ENCODE data around the gene RMI2.

Gene RMI2

DNA sequence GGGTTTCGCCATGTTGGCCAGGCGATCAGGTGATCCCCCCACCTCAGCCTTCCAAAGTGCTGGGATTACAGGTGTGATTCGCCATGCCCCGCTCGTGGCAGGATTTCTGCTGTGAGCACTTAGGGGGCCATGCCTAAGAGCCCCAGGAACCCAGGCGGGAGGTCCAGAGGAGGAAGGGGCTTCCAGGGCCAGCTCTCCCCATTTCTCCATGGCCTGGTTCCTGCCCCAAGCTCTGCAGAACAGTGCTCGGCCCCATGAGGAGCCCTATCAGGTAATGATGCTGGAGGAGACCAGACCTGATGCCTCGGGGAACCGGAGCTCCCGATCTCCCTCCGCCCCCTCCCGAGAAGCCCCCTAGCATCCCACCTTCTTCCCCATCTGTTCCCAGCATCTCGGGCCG is 53.6 kb downstream of the RMI2 start:
- TF ChIP-seq, protein P1, sequence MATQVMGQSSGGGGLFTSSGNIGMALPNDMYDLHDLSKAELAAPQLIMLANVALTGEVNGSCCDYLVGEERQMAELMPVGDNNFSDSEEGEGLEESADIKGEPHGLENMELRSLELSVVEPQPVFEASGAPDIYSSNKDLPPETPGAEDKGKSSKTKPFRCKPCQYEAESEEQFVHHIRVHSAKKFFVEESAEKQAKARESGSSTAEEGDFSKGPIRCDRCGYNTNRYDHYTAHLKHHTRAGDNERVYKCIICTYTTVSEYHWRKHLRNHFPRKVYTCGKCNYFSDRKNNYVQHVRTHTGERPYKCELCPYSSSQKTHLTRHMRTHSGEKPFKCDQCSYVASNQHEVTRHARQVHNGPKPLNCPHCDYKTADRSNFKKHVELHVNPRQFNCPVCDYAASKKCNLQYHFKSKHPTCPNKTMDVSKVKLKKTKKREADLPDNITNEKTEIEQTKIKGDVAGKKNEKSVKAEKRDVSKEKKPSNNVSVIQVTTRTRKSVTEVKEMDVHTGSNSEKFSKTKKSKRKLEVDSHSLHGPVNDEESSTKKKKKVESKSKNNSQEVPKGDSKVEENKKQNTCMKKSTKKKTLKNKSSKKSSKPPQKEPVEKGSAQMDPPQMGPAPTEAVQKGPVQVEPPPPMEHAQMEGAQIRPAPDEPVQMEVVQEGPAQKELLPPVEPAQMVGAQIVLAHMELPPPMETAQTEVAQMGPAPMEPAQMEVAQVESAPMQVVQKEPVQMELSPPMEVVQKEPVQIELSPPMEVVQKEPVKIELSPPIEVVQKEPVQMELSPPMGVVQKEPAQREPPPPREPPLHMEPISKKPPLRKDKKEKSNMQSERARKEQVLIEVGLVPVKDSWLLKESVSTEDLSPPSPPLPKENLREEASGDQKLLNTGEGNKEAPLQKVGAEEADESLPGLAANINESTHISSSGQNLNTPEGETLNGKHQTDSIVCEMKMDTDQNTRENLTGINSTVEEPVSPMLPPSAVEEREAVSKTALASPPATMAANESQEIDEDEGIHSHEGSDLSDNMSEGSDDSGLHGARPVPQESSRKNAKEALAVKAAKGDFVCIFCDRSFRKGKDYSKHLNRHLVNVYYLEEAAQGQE (IDR thresholded peaks at IDR 0.05; ENCODE audit: insufficient replicate concordance, low read depth): no peak
- TF ChIP-seq POLR2AphosphoS5 (IDR thresholded peaks at IDR 0.05; ENCODE audit: low read depth) (no peak), GABPA (IDR thresholded peaks at IDR 0.05; ENCODE audit: low read depth) (no peak), SPI1 (IDR thresholded peaks at IDR 0.05; ENCODE audit: borderline replicate concordance, low read depth) (no peak)
- TF ChIP-seq, protein P2, sequence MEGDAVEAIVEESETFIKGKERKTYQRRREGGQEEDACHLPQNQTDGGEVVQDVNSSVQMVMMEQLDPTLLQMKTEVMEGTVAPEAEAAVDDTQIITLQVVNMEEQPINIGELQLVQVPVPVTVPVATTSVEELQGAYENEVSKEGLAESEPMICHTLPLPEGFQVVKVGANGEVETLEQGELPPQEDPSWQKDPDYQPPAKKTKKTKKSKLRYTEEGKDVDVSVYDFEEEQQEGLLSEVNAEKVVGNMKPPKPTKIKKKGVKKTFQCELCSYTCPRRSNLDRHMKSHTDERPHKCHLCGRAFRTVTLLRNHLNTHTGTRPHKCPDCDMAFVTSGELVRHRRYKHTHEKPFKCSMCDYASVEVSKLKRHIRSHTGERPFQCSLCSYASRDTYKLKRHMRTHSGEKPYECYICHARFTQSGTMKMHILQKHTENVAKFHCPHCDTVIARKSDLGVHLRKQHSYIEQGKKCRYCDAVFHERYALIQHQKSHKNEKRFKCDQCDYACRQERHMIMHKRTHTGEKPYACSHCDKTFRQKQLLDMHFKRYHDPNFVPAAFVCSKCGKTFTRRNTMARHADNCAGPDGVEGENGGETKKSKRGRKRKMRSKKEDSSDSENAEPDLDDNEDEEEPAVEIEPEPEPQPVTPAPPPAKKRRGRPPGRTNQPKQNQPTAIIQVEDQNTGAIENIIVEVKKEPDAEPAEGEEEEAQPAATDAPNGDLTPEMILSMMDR (IDR thresholded peaks at IDR 0.05; ENCODE audit: insufficient read depth, low read length): no peak
- Histone ChIP-seq H3K27ac (replicated peaks) (no peak overlapping the region), H3K27me3 (ENCODE audit: insufficient read depth, poor library complexity, severe bottlenecking) (no peaks in the 10 kb centered on the region), H3K4me3 (replicated peaks; ENCODE audit: insufficient read depth, low read length) (no peak overlapping the region)
- no peak for DNase-seq (ENCODE audit: low read depth in 1 of 2, low spot score in 1 of 2)

DNA sequence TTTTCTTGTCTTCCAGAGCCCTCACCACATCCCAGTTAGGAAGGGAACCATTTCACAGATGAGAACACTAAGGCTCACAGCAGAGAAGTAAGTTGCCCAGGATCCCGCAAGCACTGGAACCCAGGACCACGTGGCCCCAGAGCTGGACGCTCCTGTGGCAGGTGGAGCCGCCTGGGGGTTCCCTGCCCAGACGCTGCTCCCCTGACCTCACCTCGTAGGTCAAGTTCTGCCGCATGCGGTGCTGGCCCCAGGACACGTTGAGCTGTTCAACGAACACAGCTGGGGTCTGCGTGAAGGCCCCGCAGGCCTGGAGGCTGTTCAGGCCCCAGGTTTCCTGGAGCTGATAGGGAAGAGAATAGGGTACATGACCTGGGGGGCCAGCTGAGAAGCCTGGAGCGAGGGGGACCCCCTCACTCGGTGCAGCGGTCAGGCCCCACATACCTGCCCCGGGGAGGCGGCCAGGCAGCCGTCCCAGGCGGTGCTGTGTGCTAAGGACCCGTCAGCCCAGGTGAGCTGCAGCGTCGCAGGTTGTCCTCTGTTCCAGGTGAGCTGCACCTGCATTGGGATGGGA is 54.1 kb downstream of the RMI2 start:
- Histone ChIP-seq H3K4me3 (replicated peaks; ENCODE audit: insufficient read depth, low read length) (no peak overlapping the region), H3K27ac (replicated peaks) (no peak overlapping the region), H3K27me3 (ENCODE audit: insufficient read depth, poor library complexity, severe bottlenecking) (no peaks in the 10 kb centered on the region)
- DNase-seq (ENCODE audit: low read depth in 1 of 2, low spot score in 1 of 2): no peak
- TF ChIP-seq GABPA (IDR thresholded peaks at IDR 0.05; ENCODE audit: low read depth) (no peak), SPI1 (IDR thresholded peaks at IDR 0.05; ENCODE audit: borderline replicate concordance, low read depth) (no peak), POLR2AphosphoS5 (IDR thresholded peaks at IDR 0.05; ENCODE audit: low read depth) (no peak)
- TF ChIP-seq, protein P1 (IDR thresholded peaks at IDR 0.05; ENCODE audit: insufficient replicate concordance, low read depth): no peak
- TF ChIP-seq, protein P2 (IDR thresholded peaks at IDR 0.05; ENCODE audit: insufficient read depth, low read length): no peak

DNA sequence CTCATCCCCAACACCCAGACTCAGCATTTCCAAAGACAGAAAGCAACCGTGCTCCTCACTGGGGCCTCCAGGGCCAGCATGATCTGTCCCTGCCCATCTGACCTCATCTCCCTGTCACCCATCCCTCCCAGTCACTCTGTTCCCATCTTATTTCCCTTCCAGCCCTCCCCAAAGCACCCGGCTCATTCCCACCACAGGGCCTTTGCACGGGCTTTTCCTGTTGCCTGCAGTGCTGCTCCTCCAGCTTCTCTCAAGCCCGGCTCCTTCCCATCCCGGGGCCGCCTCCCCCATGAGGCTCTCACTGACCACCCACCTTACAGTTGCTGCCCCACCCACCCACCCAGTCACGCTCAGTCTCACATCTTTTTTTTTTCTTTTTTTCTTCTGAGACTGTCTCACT is 54.8 kb downstream of the RMI2 start:
- Histone ChIP-seq H3K27ac (replicated peaks) (no peak overlapping the region), H3K27me3 (ENCODE audit: insufficient read depth, poor library complexity, severe bottlenecking) (no peaks in the 10 kb centered on the region), H3K4me3 (replicated peaks; ENCODE audit: insufficient read depth, low read length) (no peak overlapping the region)
- DNase-seq (ENCODE audit: low read depth in 1 of 2, low spot score in 1 of 2): no peak
- TF ChIP-seq, protein P1 (IDR thresholded peaks at IDR 0.05; ENCODE audit: insufficient replicate concordance, low read depth): no peak
- TF ChIP-seq SPI1 (IDR thresholded peaks at IDR 0.05; ENCODE audit: borderline replicate concordance, low read depth): no peak
- TF ChIP-seq, protein P2 (IDR thresholded peaks at IDR 0.05; ENCODE audit: insufficient read depth, low read length): no peak
- TF ChIP-seq GABPA (IDR thresholded peaks at IDR 0.05; ENCODE audit: low read depth): no peak
- TF ChIP-seq POLR2AphosphoS5 (IDR thresholded peaks at IDR 0.05; ENCODE audit: low read depth): no peak

All from HL-60 (cell line).